Stimulated activated effector memory CD8-positive, alpha-beta T cell treated with anti-CD3 and anti-CD28 coated beads, Interleukin-12 subunit alpha, Interleukin-12 subunit beta, amount 100 ng/mL, for 72 hours (primary cell): ENCODE data around the gene EIF4A2.

Source experiments
- ATAC-seq: fragments of 150-1000 bp; cut with Tn5 transposase; 2 replicates; pipeline ENCODE4 v1.10.0; 2021
- DNase-seq, 2 donors: peaks; one replicate each; pipeline ENCODE4 v3.0.0; 2021 to 2022; ENCODE audit warnings: low spot score in 2 of 2
- H3K27ac Mint-ChIP-seq: one replicate; pipeline ENCODE4 v1.8.0; 2022; ENCODE audit warnings: mild to moderate bottlenecking, mixed read lengths
- H3K36me3 Mint-ChIP-seq: one replicate; pipeline ENCODE4 v1.8.0; 2022; ENCODE audit warnings: mild to moderate bottlenecking, mixed read lengths
- H3K4me1 Mint-ChIP-seq: one replicate; pipeline ENCODE4 v1.8.0; 2022; ENCODE audit warnings: mixed read lengths
- H3K4me3 Mint-ChIP-seq: one replicate; pipeline ENCODE4 v1.8.0; 2022; ENCODE audit warnings: mild to moderate bottlenecking, mixed read lengths
- H3K9me3 Mint-ChIP-seq: one replicate; pipeline ENCODE4 v1.8.0; 2022; ENCODE audit warnings: mixed read lengths

EIF4A2 gene

GRCh38 chr3:186823386-186823785, 40.0 kb downstream of the EIF4A2 start:
- no peak overlapping the region for H3K4me3 Mint-ChIP-seq
- ATAC-seq (no peak), DNase-seq (no peak)
- H3K4me1 Mint-ChIP-seq = peaks cover 35% of the 10 kb centered on the region
- no peaks in the 10 kb centered on the region for H3K36me3 Mint-ChIP-seq
- H3K9me3 Mint-ChIP-seq = no peaks in the 10 kb centered on the region
- H3K27ac Mint-ChIP-seq = no peak overlapping the region

- ATAC-seq = no peak
- peak overlapping the region; percentile 85 for H3K4me3 Mint-ChIP-seq
- peaks cover 37% of the 10 kb centered on the region for H3K4me1 Mint-ChIP-seq
These were observed 41.2 kb downstream of the EIF4A2 start for GRCh38 chr3:186824430-186825139.

GRCh38 chr3:186825294-186825821, 42.0 kb downstream of the EIF4A2 start:
- H3K4me3 Mint-ChIP-seq = peak overlapping the region; percentile 85
- H3K9me3 Mint-ChIP-seq = no peaks in the 10 kb centered on the region
- H3K36me3 Mint-ChIP-seq = no peaks in the 10 kb centered on the region
- DNase-seq (peak in 1 of 2 donors; percentile 55), ATAC-seq (peak; percentile 63)
- H3K27ac Mint-ChIP-seq = peak overlapping the region; percentile 5
- H3K4me1 Mint-ChIP-seq = peaks cover 37% of the 10 kb centered on the region

More at GRCh38 chr3:186824430-186825139, 41.2 kb downstream of the EIF4A2 start:
- no peaks in the 10 kb centered on the region for H3K9me3 Mint-ChIP-seq
- no peaks in the 10 kb centered on the region for H3K36me3 Mint-ChIP-seq
- DNase-seq = no peak
- no peak overlapping the region for H3K27ac Mint-ChIP-seq

- Mint-ChIP-seq H3K4me3 (peak overlapping the region; percentile 85), H3K9me3 (no peaks in the 10 kb centered on the region), H3K4me1 (peaks cover 37% of the 10 kb centered on the region), H3K36me3 (no peaks in the 10 kb centered on the region), H3K27ac (peak overlapping the region; percentile 5)
- ATAC-seq (peak; percentile 1), DNase-seq (no peak)
These were observed 42.6 kb downstream of the EIF4A2 start for GRCh38 chr3:186825872-186826409.

GRCh38 chr3:186826410-186826975, 43.1 kb downstream of the EIF4A2 start:
- peak; percentile 31 for ATAC-seq
- peak overlapping the region; percentile 85 for H3K4me3 Mint-ChIP-seq
- DNase-seq = peak in 1 of 2 donors; percentile 54
- H3K36me3 Mint-ChIP-seq = no peaks in the 10 kb centered on the region
- H3K27ac Mint-ChIP-seq = peak overlapping the region; percentile 38
- H3K9me3 Mint-ChIP-seq = no peaks in the 10 kb centered on the region
- H3K4me1 Mint-ChIP-seq = peaks cover 37% of the 10 kb centered on the region

GRCh38 chr3:186826976-186827857, 43.8 kb downstream of the EIF4A2 start:
- ATAC-seq (peak; percentile 91), DNase-seq (peak; percentile 89 to 90)
- Mint-ChIP-seq H3K9me3 (no peaks in the 10 kb centered on the region), H3K4me1 (peaks cover 37% of the 10 kb centered on the region), H3K4me3 (peak overlapping the region; percentile 85), H3K36me3 (no peaks in the 10 kb centered on the region), H3K27ac (peak overlapping the region; percentile 38)

- Mint-ChIP-seq H3K9me3 (no peaks in the 10 kb centered on the region), H3K4me3 (peak overlapping the region; percentile 85), H3K4me1 (peaks cover 37% of the 10 kb centered on the region), H3K27ac (no peak overlapping the region), H3K36me3 (no peaks in the 10 kb centered on the region)
- ATAC-seq (no peak), DNase-seq (no peak)
These were observed 45.0 kb downstream of the EIF4A2 start for GRCh38 chr3:186828340-186828739.

GRCh38 chr3:186831798-186832197, 48.4 kb downstream of the EIF4A2 start:
- H3K4me3 Mint-ChIP-seq = no peak overlapping the region
- no peak overlapping the region for H3K27ac Mint-ChIP-seq
- ATAC-seq = no peak
- no peaks in the 10 kb centered on the region for H3K36me3 Mint-ChIP-seq
- peaks cover 6% of the 10 kb centered on the region for H3K4me1 Mint-ChIP-seq
- no peak for DNase-seq
- H3K9me3 Mint-ChIP-seq = no peaks in the 10 kb centered on the region

GRCh38 chr3:186832276-186832675, 48.9 kb downstream of the EIF4A2 start:
- DNase-seq = no peak
- peaks cover 5% of the 10 kb centered on the region for H3K4me1 Mint-ChIP-seq
- H3K27ac Mint-ChIP-seq = no peak overlapping the region
- no peak overlapping the region for H3K4me3 Mint-ChIP-seq
- no peaks in the 10 kb centered on the region for H3K9me3 Mint-ChIP-seq
- ATAC-seq = no peak
- H3K36me3 Mint-ChIP-seq = no peaks in the 10 kb centered on the region
